B cell (primary cell): ENCODE measurements around the gene SIM1. TPM values are rescaled to one million over a fixed set of nuclear protein-coding genes. Genes with fewer than 3 reads are reported as not detected.

Source experiments
- ATAC-seq: fragments of 200-7000 bp; cut with Tn5 transposase; one replicate; pipeline ENCODE4 v1.10.0; 2021; ENCODE audit warnings: low read depth, mild to moderate bottlenecking, moderate number of reproducible peaks, moderate library complexity
- CTCF ChIA-PET: fragments of 350-600 bp; sonication (Branson Sonifier 250); formaldehyde crosslinking; loops from one replicate; lab custom pipeline; 2021; ENCODE audit warnings: antibody characterized with exemption, inconsistent platforms; lab: Charles Lee
- POLR2A ChIA-PET: fragments of 350-600 bp; sonication (Branson Sonifier 250); formaldehyde crosslinking; loops from one replicate; lab custom pipeline; 2021; ENCODE audit warnings: antibody characterized with exemption; lab: Charles Lee
- DNase-seq: peaks from one replicate; pipeline ENCODE4 v3.0.0; 2013
- H2AFZ ChIP-seq: 2 replicates; pipeline ENCODE4 v1.6.1; 2012; ENCODE audit warnings: mild to moderate bottlenecking, low read depth, low read length; ENCODE audit not compliant: insufficient read depth, poor library complexity, severe bottlenecking
- H3K27ac ChIP-seq, 2 donors: 1 replicate in 1 of 2; 2 replicates in 1 of 2; pipeline ENCODE4 v1.5.1; 2012 to 2013; ENCODE audit warnings: low read length in 2 of 2, mild to moderate bottlenecking in 2 of 2, moderate library complexity in 1 of 2
- H3K27me3 ChIP-seq, 4 experiments: fragments of 200-600 bp in 1 of 4; sonication (generic) in 1 of 4; replicated peaks in 1 of 4; 1 replicate in 2 of 4; 2 replicates in 2 of 4; pipeline versions ENCODE4 v1.6.1 to v1.7.0; 2013 to 2016; ENCODE audit warnings: low read length in 3 of 4, mild to moderate bottlenecking in 2 of 4, mixed read lengths in 1 of 4, moderate library complexity in 1 of 4; ENCODE audit not compliant: insufficient read depth in 4 of 4, control insufficient read depth in 3 of 4; ENCODE audit errors: control extremely low read depth in 1 of 4
- H3K36me3 ChIP-seq, 2 experiments: replicated peaks in 1 of 2; 1 replicate in 1 of 2; 2 replicates in 1 of 2; pipeline versions ENCODE4 v1.6.1 to v1.7.1; 2013; ENCODE audit warnings: low read length in 1 of 2; ENCODE audit not compliant: insufficient read depth in 2 of 2, control insufficient read depth in 1 of 2; ENCODE audit errors: control extremely low read depth in 1 of 2, extremely low read depth in 1 of 2
- H3K4me1 ChIP-seq, 2 donors: fragments of 200-600 bp in 1 of 2; sonication (generic) in 1 of 2; 1 replicate in 1 of 2; 2 replicates in 1 of 2; pipeline versions ENCODE4 v1.5.1 to v1.6.1; 2013 to 2017; ENCODE audit warnings: low read length in 2 of 2; ENCODE audit not compliant: control insufficient read depth in 2 of 2, insufficient read depth in 2 of 2
- H3K4me2 ChIP-seq: replicated peaks from 2 replicates; pipeline ENCODE3; 2012; ENCODE audit warnings: mild to moderate bottlenecking, low read depth, low read length; ENCODE audit not compliant: poor library complexity, severe bottlenecking
- H3K4me3 ChIP-seq, 5 experiments: fragments of 200-600 bp in 1 of 5; sonication (generic) in 1 of 5; 1 replicate in 3 of 5; 2 replicates in 2 of 5; pipeline versions ENCODE4 v1.5.1 to v1.7.0; 2011 to 2016; ENCODE audit warnings: low read length in 4 of 5, mild to moderate bottlenecking in 4 of 5, low read depth in 2 of 5, control low read depth in 1 of 5, moderate library complexity in 1 of 5; ENCODE audit not compliant: insufficient read depth in 1 of 5; ENCODE audit errors: control extremely low read depth in 1 of 5, extremely low read depth in 1 of 5
- H3K79me2 ChIP-seq: fragments of 200-600 bp; sonication (generic); one replicate; pipeline ENCODE4 v1.6.0; 2016; ENCODE audit warnings: low read length; ENCODE audit not compliant: control insufficient read depth, insufficient read depth
- H3K9ac ChIP-seq: fragments of 200-600 bp; sonication (generic); 2 replicates; pipeline ENCODE4 v1.6.1; 2017; ENCODE audit warnings: mild to moderate bottlenecking, low read length, moderate library complexity
- H3K9me3 ChIP-seq, 3 donors: one replicate each; pipeline versions ENCODE4 v1.6.1 to v1.7.1; 2013; ENCODE audit warnings: low read length in 2 of 3; ENCODE audit not compliant: control insufficient read depth in 2 of 3, insufficient read depth in 1 of 3; ENCODE audit errors: control extremely low read depth in 1 of 3
- H4K20me1 ChIP-seq: 2 replicates; pipeline ENCODE4 v1.6.0; 2012; ENCODE audit warnings: mild to moderate bottlenecking, low read length; ENCODE audit not compliant: insufficient read depth, control insufficient read depth, poor library complexity, severe bottlenecking
- H3K27ac Mint-ChIP-seq: one replicate; pipeline ENCODE4 v1.8.0; 2021; ENCODE audit warnings: mixed read lengths
- H3K27me3 Mint-ChIP-seq: one replicate; pipeline ENCODE4 v1.8.0; 2021; ENCODE audit warnings: mixed read lengths
- H3K4me1 Mint-ChIP-seq: one replicate; pipeline ENCODE4 v1.8.0; 2021; ENCODE audit warnings: mixed read lengths
- H3K4me3 Mint-ChIP-seq: one replicate; pipeline ENCODE4 v1.8.0; 2021; ENCODE audit warnings: mixed read lengths
- H3K9me3 Mint-ChIP-seq: one replicate; pipeline ENCODE4 v1.8.0; 2022; ENCODE audit warnings: mixed read lengths; ENCODE audit not compliant: insufficient read depth
- EZH2 ChIP-seq: IDR thresholded peaks from 2 replicates; pipeline ENCODE4 v1.6.1; 2012; ENCODE audit warnings: borderline replicate concordance, low read depth, mild to moderate bottlenecking, moderate library complexity, low read length; ENCODE audit not compliant: insufficient read depth, poor library complexity, severe bottlenecking
- WGBS: methylation state at CpG from one replicate; pipeline ENCODE4 v1.1.5; 2013; ENCODE audit warnings: missing lambda C conversion rate; ENCODE audit not compliant: insufficient coverage; 5-methylcytosine and 5-hydroxymethylcytosine counted together
- intact Hi-C: fragments of 100-400 bp; cut with micrococcal nuclease; formaldehyde crosslinking; loops from one replicate; pipeline ENCODE4 v1.10.0; 2022
- polyA plus RNA-seq: library from polyadenylated mRNA; depleted of rRNA; stranded (reverse); fragments of >200 nt; gene quantifications from 2 replicates; pipeline ENCODE4 v1.2.3, GENCODE V29; 2012
- total RNA-seq, 2 donors: library from RNA; stranded (reverse); fragments of 120-200 nt in 1 of 2; gene quantifications; 1 replicate in 1 of 2; 2 replicates in 1 of 2; pipeline versions ENCODE4 v1.2.3 to v1.2.4, GENCODE V29; 2013 to 2022
- TF ChIP-seq, protein P1 (sequence below): fragments of 200-600 bp; IDR thresholded peaks from one replicate; pipeline ENCODE4 v1.8.0; 2022; ENCODE audit warnings: antibody characterized with exemption, mild to moderate bottlenecking

SIM1 gene
- total and polyA plus RNA-seq, 2 donors (not counting 1 experiment from before 2014, with no cell fraction given): not detected

DNA sequence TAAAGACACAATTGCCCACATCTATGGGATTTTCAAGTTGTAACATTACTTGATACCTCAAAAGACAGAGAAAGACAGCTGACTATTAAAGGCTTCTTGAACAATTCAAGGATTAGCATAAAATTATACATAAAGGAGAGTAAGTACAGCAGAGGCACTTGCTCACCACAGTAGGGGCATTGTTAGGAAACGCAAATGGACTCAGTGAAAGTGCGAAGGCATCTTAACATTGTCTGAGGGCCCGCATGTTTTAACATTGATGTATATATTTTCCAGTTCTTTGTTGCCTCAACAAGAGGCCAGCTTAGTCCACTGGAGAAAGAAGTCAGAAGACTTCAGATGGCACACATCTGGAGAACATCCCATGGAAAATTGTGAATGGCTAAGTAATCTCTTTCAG is 115.4 kb downstream of the SIM1 start:
- Mint-ChIP-seq H3K27ac (no peak overlapping the region), H3K4me1 (no peaks in the 10 kb centered on the region), H3K9me3 (no peaks in the 10 kb centered on the region), H3K27me3 (peaks cover 3% of the 10 kb centered on the region), H3K4me3 (no peak overlapping the region)
- CTCF ChIA-PET: no interaction called here
- no peaks in the 10 kb centered on the region for H3K36me3 ChIP-seq
- H3K4me2 ChIP-seq: no peak overlapping the region
- POLR2A ChIA-PET: no interaction called here
- no peak overlapping the region for H3K9ac ChIP-seq
- H3K9me3 ChIP-seq: no peaks in the 10 kb centered on the region
- no peaks in the 10 kb centered on the region for H3K79me2 ChIP-seq
- no peak overlapping the region for H2AFZ ChIP-seq
- WGBS: no CpG with 5 or more reads among the region's 3 CpGs
- H3K27me3 ChIP-seq: no peaks in the 10 kb centered on the region
- H3K27ac ChIP-seq: no peak overlapping the region
- no peak for ATAC-seq
- intact Hi-C loops: no loop called here
- DNase-seq: no peak
- no peaks in the 10 kb centered on the region for H3K4me1 ChIP-seq
- TF ChIP-seq, protein P1, sequence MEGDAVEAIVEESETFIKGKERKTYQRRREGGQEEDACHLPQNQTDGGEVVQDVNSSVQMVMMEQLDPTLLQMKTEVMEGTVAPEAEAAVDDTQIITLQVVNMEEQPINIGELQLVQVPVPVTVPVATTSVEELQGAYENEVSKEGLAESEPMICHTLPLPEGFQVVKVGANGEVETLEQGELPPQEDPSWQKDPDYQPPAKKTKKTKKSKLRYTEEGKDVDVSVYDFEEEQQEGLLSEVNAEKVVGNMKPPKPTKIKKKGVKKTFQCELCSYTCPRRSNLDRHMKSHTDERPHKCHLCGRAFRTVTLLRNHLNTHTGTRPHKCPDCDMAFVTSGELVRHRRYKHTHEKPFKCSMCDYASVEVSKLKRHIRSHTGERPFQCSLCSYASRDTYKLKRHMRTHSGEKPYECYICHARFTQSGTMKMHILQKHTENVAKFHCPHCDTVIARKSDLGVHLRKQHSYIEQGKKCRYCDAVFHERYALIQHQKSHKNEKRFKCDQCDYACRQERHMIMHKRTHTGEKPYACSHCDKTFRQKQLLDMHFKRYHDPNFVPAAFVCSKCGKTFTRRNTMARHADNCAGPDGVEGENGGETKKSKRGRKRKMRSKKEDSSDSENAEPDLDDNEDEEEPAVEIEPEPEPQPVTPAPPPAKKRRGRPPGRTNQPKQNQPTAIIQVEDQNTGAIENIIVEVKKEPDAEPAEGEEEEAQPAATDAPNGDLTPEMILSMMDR: no peak
- no peaks in the 10 kb centered on the region for H4K20me1 ChIP-seq
- no peak overlapping the region for H3K4me3 ChIP-seq

DNA sequence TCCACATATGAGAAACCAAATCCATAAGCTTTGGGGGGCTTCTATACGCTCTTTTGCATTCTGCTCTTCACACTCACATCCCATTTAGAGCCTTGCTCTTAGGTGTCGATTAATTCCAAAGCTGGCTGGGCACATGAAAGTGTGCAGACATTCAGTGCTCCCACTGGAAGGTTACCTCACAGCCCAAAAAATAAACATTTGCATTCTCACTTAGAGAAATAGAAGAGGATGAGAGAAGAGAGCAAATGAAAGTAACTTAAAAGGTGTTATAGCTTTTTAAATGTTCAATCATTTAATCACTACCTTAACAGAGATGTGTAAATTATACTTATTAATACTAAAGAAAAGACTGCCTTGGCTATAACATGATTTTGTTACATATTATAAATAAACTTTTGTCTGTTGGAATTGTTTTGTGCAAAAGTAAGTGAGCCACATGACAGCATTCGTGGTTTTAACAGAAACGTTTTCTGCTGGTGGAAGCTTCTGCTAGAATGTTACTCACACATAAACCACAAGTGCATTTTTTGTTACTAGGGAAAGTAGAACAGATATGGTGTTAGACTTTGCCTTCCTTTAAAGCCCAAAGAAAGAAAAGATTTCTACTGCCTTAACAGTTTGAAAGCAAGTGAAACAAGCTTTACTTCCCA is 116.7 kb downstream of the SIM1 start:
- Histone ChIP-seq H3K9me3 (no peaks in the 10 kb centered on the region), H3K9ac (no peak overlapping the region), H2AFZ (no peak overlapping the region), H3K4me2 (no peak overlapping the region), H3K4me1 (no peaks in the 10 kb centered on the region), H3K36me3 (no peaks in the 10 kb centered on the region), H3K27me3 (no peaks in the 10 kb centered on the region), H3K4me3 (no peak overlapping the region), H4K20me1 (no peaks in the 10 kb centered on the region), H3K27ac (no peak overlapping the region), H3K79me2 (no peaks in the 10 kb centered on the region)
- intact Hi-C loops: no loop called here
- ChIA-PET POLR2A (no interaction called here), CTCF (interaction anchor here (1.0 kb wide), 1 partner anchor 14 kb away, joined by 3 read pairs; no protein-coding TSS in a partner anchor)
- no peak for ATAC-seq
- H3K4me3 Mint-ChIP-seq: no peak overlapping the region
- H3K9me3 Mint-ChIP-seq: no peaks in the 10 kb centered on the region
- no peak for DNase-seq
- H3K27me3 Mint-ChIP-seq: peaks cover 3% of the 10 kb centered on the region
- H3K4me1 Mint-ChIP-seq: no peaks in the 10 kb centered on the region
- WGBS: 100% methylated on average over 1 of the region's 4 CpGs
- no peak for TF ChIP-seq EZH2
- TF ChIP-seq, protein P1: no peak
- H3K27ac Mint-ChIP-seq: no peak overlapping the region
